Aorta (tissue), 5 donors: ENCODE data around the gene CRELD1. TPM values are rescaled to one million over a fixed set of nuclear protein-coding genes. Genes with fewer than 3 reads are reported as not detected.
A peak's percentile ranks its signal among the peaks of the same experiment; 100 is the strongest.

Experiments
- ATAC-seq: fragments of 200-7000 bp; cut with Tn5 transposase; one replicate; pipeline ENCODE4 v1.9.1; 2022; ENCODE audit warnings: moderate library complexity; ENCODE audit not compliant: low FRiP score
- DNase-seq, 2 donors: peaks; one replicate each; pipeline ENCODE4 v3.0.0-alpha.2; 2020
- H3K27ac ChIP-seq, 2 donors: one replicate each; pipeline ENCODE4 v1.5.1; 2013; ENCODE audit warnings: low read length in 2 of 2, mild to moderate bottlenecking in 2 of 2, moderate library complexity in 2 of 2, control low read depth in 1 of 2, inconsistent platforms in 1 of 2, low read depth in 1 of 2
- H3K27me3 ChIP-seq, 2 donors: one replicate each; pipeline ENCODE4 v1.6.1; 2013; ENCODE audit warnings: control low read depth in 1 of 2, low read length in 1 of 2, mild to moderate bottlenecking in 1 of 2, moderate library complexity in 1 of 2; ENCODE audit not compliant: insufficient read depth in 2 of 2, control insufficient read depth in 1 of 2
- H3K36me3 ChIP-seq, 2 donors: one replicate each; pipeline ENCODE4 v1.6.1; 2013; ENCODE audit warnings: control low read depth in 1 of 2, low read length in 1 of 2, mild to moderate bottlenecking in 1 of 2; ENCODE audit not compliant: insufficient read depth in 2 of 2, control insufficient read depth in 1 of 2
- H3K4me1 ChIP-seq, 2 donors: one replicate each; pipeline ENCODE4 v1.6.1; 2013; ENCODE audit warnings: low read length in 2 of 2, control low read depth in 1 of 2, mild to moderate bottlenecking in 1 of 2, moderate library complexity in 1 of 2; ENCODE audit not compliant: insufficient read depth in 2 of 2, control insufficient read depth in 1 of 2
- H3K4me3 ChIP-seq, 2 donors: one replicate each; pipeline ENCODE4 v1.5.1; 2013; ENCODE audit warnings: low read length in 2 of 2, control low read depth in 1 of 2, mild to moderate bottlenecking in 1 of 2
- H3K9me3 ChIP-seq: one replicate; pipeline ENCODE4 v1.6.1; 2013; ENCODE audit warnings: mild to moderate bottlenecking, low read length; ENCODE audit not compliant: control insufficient read depth
- WGBS, 2 donors: extraction: QIAGEN DNeasy Blood & Tissue Kit; methylation state at CpG; one replicate each; pipeline ENCODE4 v1.1.7; 2013; 5-methylcytosine and 5-hydroxymethylcytosine counted together
- intact Hi-C, 2 donors: fragments of 100-400 bp; cut with DNase I; formaldehyde crosslinking; loops; one replicate each; pipeline versions ENCODE4 v1.14.2 to v1.15.0; 2022
- polyA plus RNA-seq, 2 donors: library from polyadenylated mRNA; stranded (reverse); fragments of 200-250 nt; gene quantifications; one replicate each; pipeline ENCODE4 v1.2.3, GENCODE V29; 2013
- total RNA-seq, 2 donors: library from RNA; stranded (reverse); fragmentation: NEBNext Ultra II Directional; extraction: Animal tissue kit (Norgen Biotek cat#: 25700); gene quantifications; one replicate each; pipeline ENCODE4 v1.2.1, GENCODE V29; 2021
- donor health status: healthy with polysubstance abuse.
- donor health status: Bipolar disorder and iron deficiency.
- donor health status: DM: no; HTN: no; CAD: no.
- donor health status: DM: no; HTN: no; CAD: no.
- donor health status: DM: yes; HTN: yes; CAD: no.

Gene CRELD1
- total and polyA plus RNA-seq, 4 donors, result 30.8 to 44.3 (median 35.9) TPM

DNA sequence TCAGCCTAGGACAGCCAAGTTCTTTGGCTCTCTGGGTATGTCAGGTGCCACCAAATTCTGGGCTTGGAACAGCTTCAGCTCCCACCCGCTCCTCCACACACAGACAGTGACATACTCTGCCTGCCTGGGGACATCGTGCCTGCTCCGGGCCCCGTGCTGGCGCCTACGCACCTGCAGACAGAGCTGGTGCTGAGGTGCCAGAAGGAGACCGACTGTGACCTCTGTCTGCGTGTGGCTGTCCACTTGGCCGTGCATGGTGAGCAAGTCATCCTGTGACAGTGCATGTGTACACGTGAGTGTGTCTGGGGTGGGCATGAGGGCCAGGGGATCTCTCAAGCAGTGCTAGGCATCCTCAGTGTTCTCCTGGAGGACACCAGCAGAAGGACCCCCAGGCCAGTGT, 15.8 kb upstream of the CRELD1 start:
- WGBS, 2 donors, result 67 to 71% methylated on average over 10 of the region's 10 CpGs
- no peak overlapping the region for H3K27ac ChIP-seq
- ATAC-seq, result no peak

DNA sequence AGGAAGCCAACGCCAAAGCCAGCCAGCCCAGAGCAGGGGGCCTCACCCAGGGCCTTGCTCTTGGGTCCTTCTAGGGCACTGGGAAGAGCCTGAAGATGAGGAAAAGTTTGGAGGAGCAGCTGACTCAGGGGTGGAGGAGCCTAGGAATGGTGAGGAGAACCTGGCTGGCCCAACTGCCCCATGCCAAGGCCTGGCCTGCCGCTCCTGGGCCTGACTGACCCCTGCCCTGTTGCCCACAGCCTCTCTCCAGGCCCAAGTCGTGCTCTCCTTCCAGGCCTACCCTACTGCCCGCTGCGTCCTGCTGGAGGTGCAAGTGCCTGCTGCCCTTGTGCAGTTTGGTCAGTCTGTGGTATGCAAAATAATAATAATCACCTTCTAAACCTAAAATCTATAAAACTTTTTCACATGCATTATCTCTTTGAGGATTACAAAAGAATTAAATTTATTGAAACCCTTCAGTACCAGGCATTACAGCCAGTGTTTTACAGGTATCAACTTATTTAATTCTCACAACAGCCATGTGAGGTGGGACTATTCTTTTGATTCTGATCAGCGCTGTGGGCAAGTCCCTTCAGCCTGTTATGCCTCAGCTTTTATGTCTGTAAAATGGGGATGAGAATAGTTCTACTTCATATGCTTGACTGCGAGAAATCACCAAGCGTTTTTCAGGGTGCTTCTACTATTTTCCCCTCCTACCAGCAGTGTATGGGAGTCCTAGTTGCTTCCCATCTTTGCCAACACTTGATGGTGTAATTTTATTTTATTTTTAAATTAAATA, 15.2 kb upstream of the CRELD1 start:
- no peaks in the 10 kb centered on the region for H3K4me1 ChIP-seq
- H3K27me3 ChIP-seq, result no peaks in the 10 kb centered on the region
- H3K36me3 ChIP-seq, result no peaks in the 10 kb centered on the region
- DNase-seq (peak in 1 of 2 donors; percentile 69), ATAC-seq (no peak)
- H3K4me3 ChIP-seq, result no peak overlapping the region
- H3K9me3 ChIP-seq, result no peaks in the 10 kb centered on the region
- no peak overlapping the region for H3K27ac ChIP-seq
- intact Hi-C loops, result loop anchor here (5.0 kb wide), 1 partner anchor 76 kb away; the partner anchor contains the start of gene RPUSD3 (in 2 of the 2)
- WGBS, 2 donors, result 89 to 93% methylated on average over 8 of the region's 8 CpGs

More for the DNA sequence above, 15.8 kb upstream of the CRELD1 start:
- Histone ChIP-seq H3K27me3 (no peaks in the 10 kb centered on the region), H3K4me3 (no peak overlapping the region), H3K4me1 (no peaks in the 10 kb centered on the region), H3K9me3 (no peaks in the 10 kb centered on the region), H3K36me3 (no peaks in the 10 kb centered on the region)
- intact Hi-C loops, result loop anchor here (5.0 kb wide), 1 partner anchor 76 kb away; the partner anchor contains the start of gene RPUSD3 (in 2 of the 2)
- peak in 1 of 2 donors; percentile 55 for DNase-seq

DNA sequence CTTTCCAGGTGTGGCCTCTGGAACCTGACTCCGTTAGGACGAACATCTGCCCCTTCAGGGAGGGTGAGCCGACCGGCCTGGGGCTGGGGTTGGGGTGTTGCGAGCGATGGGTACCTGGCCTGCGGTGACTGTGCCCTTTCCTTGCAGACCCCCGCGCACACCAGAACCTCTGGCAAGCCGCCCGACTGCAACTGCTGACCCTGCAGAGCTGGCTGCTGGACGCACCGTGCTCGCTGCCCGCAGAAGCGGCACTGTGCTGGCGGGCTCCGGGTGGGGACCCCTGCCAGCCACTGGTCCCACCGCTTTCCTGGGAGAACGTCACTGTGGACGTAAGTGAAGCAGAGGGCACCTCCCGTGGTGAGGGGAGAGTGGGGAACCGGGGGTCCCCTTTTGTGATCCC, 5.5 kb upstream of the CRELD1 start:
- Histone ChIP-seq H3K4me3 (no peak overlapping the region), H3K27me3 (no peaks in the 10 kb centered on the region), H3K4me1 (no peaks in the 10 kb centered on the region), H3K36me3 (peaks cover 0 to 8% of the 10 kb centered on the region in 2 donors), H3K9me3 (no peaks in the 10 kb centered on the region), H3K27ac (no peak overlapping the region)
- no peak for ATAC-seq
- intact Hi-C loops, result no loop called here
- WGBS, 2 donors, result 94% methylated on average over 23 of the region's 23 CpGs
- DNase-seq, result no peak

DNA sequence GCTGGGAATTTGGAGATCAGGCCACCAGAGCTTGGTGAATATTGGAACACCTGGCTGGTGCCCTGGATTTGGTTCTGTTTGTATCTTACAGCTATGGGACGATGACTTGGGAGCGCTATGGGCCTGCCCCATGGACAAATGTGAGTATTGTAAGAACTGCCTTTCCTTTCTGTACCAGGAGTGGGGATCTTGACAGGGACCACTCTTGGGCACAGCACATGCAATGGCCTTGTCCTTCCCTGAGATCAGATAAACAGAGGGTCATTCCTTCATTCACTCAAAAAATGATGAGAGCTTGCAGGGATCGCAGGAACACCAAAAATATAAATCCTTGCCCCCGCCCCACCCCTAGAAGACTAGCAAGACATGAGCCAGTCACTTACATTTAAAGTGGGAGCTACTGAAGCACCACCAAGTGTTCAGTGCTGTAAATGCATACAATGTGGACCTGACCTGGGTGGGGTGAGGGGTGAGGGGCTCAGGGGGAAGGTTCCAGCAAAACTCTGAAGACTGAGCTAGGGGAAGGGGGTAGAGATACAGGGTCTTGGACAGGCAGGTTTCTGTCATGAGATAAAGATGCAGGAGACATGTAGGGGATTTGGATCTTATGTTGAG, 2.7 kb upstream of the CRELD1 start:
- no peak overlapping the region for H3K4me3 ChIP-seq
- intact Hi-C loops, result loop anchor here in 1 of 2 donors (5.0 kb wide), 1 partner anchor 199 kb away; the partner anchor contains the start of gene BRPF1
- H3K4me1 ChIP-seq, result peaks cover 0 to 3% of the 10 kb centered on the region in 2 donors
- WGBS, 2 donors, result 94 to 95% methylated on average over 4 of the region's 4 CpGs
- H3K27me3 ChIP-seq, result no peaks in the 10 kb centered on the region
- H3K27ac ChIP-seq, result no peak overlapping the region
- ATAC-seq, result no peak
- H3K36me3 ChIP-seq, result no peaks in the 10 kb centered on the region
- no peaks in the 10 kb centered on the region for H3K9me3 ChIP-seq
- DNase-seq, result no peak

DNA sequence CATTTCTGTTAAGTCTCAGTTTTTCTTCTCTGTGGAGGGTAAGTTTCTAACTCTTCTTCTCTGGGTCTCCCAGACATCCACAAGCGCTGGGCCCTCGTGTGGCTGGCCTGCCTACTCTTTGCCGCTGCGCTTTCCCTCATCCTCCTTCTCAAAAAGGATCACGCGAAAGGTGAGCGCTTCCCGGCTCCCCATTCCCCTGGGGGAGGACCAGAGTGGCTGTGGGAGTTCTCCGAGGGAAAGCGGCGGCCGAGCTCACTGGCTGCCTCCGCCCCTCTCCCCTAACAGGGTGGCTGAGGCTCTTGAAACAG, 1.1 kb upstream of the CRELD1 start:
- 2% methylated on average over 13 of the region's 13 CpGs for WGBS, 2 donors
- intact Hi-C loops, result loop anchor here in 1 of 2 donors (5.0 kb wide), 1 partner anchor 200 kb away; the partner anchor contains the start of gene BRPF1
- Histone ChIP-seq H3K27ac (peak overlapping the region; percentile 3 to 44), H3K36me3 (no peaks in the 10 kb centered on the region), H3K27me3 (no peaks in the 10 kb centered on the region), H3K4me1 (peaks cover 0 to 3% of the 10 kb centered on the region in 2 donors), H3K9me3 (no peaks in the 10 kb centered on the region), H3K4me3 (peak overlapping the region in 1 of 2 donors; percentile 50)
- ATAC-seq (no peak), DNase-seq (no peak)

DNA sequence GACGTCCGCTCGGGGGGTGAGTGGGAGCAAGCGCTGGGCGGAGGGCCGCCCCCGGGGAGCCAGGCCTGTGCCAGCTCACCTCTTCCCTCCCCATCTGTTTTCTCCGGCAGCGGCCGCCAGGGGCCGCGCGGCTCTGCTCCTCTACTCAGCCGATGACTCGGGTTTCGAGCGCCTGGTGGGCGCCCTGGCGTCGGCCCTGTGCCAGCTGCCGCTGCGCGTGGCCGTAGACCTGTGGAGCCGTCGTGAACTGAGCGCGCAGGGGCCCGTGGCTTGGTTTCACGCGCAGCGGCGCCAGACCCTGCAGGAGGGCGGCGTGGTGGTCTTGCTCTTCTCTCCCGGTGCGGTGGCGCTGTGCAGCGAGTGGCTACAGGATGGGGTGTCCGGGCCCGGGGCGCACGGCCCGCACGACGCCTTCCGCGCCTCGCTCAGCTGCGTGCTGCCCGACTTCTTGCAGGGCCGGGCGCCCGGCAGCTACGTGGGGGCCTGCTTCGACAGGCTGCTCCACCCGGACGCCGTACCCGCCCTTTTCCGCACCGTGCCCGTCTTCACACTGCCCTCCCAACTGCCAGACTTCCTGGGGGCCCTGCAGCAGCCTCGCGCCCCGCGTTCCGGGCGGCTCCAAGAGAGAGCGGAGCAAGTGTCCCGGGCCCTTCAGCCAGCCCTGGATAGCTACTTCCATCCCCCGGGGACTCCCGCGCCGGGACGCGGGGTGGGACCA, 632 bp upstream of the CRELD1 start:
- 0% methylated on average over 55 to 77 of the region's 77 CpGs for WGBS, 2 donors
- no peaks in the 10 kb centered on the region for H3K9me3 ChIP-seq
- H3K36me3 ChIP-seq, result no peaks in the 10 kb centered on the region
- peak; percentile 89 to 96 for DNase-seq
- peak overlapping the region; percentile 50 to 61 for H3K4me3 ChIP-seq
- H3K27me3 ChIP-seq, result no peaks in the 10 kb centered on the region
- peaks cover 0 to 3% of the 10 kb centered on the region in 2 donors for H3K4me1 ChIP-seq
- intact Hi-C loops, result loop anchor here in 1 of 2 donors (5.0 kb wide), 1 partner anchor 201 kb away; the partner anchor contains the start of gene BRPF1
- peak overlapping the region; percentile 3 to 44 for H3K27ac ChIP-seq
- ATAC-seq, result peak; percentile 89

DNA sequence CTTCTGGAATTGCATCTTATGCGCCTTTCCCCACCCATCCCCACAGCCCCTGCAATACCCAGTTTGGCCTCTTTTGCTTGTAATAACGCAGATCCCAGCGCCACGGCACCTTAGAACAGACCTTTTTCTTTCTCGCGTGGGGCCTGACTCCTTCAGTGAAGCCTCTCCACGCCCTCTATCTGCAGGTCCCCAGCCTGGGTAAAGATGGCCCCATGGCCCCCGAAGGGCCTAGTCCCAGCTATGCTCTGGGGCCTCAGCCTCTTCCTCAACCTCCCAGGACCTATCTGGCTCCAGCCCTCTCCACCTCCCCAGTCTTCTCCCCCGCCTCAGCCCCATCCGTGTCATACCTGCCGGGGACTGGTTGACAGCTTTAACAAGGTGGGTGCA, 594 bp downstream of the CRELD1 start:
- Histone ChIP-seq H3K9me3 (no peaks in the 10 kb centered on the region), H3K4me1 (peaks cover 0 to 3% of the 10 kb centered on the region in 2 donors), H3K27ac (peak overlapping the region in 1 of 2 donors; percentile 72), H3K27me3 (no peaks in the 10 kb centered on the region), H3K36me3 (no peaks in the 10 kb centered on the region), H3K4me3 (peak overlapping the region; percentile 61)
- WGBS, 2 donors, result 15 to 19% methylated on average over 11 of the region's 11 CpGs
- intact Hi-C loops, result loop anchor here in 1 of 2 donors (5.0 kb wide), 1 partner anchor 202 kb away; the partner anchor contains the start of gene BRPF1
- DNase-seq, result no peak
- ATAC-seq, result no peak

DNA sequence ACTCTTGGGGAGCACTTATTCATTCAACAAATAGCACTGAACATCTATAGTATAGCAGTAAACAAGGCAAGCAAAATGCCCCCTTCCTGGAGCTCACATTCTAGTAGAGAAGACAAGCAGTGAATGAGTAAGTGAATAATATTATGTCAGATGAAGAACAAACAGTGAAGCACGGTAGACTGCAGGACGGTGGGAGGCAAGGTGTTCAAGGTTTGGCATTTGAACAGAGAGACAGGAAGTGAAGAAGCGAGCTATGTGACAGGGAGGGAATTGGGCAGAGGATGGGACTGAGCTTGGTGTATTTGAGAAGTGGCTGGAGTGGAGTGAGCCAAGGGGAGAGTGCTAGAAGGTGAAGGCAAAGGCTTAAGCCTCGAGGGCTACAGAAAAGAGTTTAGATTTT, 1.4 kb downstream of the CRELD1 start:
- peaks cover 0 to 3% of the 10 kb centered on the region in 2 donors for H3K4me1 ChIP-seq
- no peak overlapping the region for H3K4me3 ChIP-seq
- intact Hi-C loops, result loop anchor here in 1 of 2 donors (5.0 kb wide), 1 partner anchor 203 kb away; the partner anchor contains the start of gene BRPF1
- DNase-seq, result no peak
- no peak for ATAC-seq
- no peaks in the 10 kb centered on the region for H3K36me3 ChIP-seq
- no peak overlapping the region for H3K27ac ChIP-seq
- 60 to 63% methylated on average over 4 of the region's 4 CpGs for WGBS, 2 donors
- H3K9me3 ChIP-seq, result no peaks in the 10 kb centered on the region
- H3K27me3 ChIP-seq, result no peaks in the 10 kb centered on the region
